GM19372 (cell line): Measurements from ENCODE around the gene IFITM10.

Source experiments
- ATAC-seq: cut with Tn5 transposase; IDR thresholded peaks from one replicate; pipeline ENCODE4 v1.9.1; 2021; ENCODE audit warnings: mild to moderate bottlenecking, low read depth, moderate library complexity; ENCODE audit not compliant: unreplicated experiment

IFITM10 gene

DNA sequence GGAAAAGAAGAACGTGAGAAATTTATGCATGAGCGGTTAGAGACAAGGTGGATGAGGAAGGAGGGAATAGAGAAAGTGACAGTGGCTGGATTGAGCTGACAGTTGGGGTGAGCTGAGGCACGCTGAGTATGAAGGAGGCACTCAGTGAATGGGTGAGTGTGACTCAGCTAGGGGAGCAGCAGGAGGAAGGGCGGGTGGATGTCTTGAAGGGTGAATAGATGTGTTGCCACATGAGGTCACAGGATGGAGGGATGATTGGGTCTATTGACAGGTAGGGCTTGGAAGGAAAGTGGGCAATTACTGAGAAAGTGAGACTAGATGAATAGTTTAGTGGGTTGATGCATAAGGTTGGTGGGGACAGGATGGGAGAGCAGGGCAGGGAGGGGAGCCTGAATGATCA is 8.0 kb downstream of the IFITM10 start:
- no peak for ATAC-seq

DNA sequence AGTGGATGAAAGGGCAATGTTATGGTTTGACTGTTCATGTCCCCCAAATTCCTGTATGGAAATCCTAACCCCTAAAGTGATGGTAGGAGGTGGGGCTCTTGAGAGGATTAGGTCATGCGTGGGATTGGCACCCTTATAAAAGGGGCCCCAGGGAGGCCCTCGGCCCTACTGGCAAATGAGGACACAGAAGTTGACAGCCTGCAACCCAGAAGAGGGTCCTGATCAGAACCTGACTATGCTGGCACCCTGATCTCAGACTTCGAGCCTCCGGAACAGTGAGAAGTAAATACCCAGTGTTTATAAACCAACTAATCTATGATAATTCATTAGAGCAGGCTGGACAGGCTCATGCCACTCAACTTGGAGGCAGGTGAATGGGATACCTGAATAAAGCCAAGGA is 8.7 kb downstream of the IFITM10 start:
- ATAC-seq: no peak

DNA sequence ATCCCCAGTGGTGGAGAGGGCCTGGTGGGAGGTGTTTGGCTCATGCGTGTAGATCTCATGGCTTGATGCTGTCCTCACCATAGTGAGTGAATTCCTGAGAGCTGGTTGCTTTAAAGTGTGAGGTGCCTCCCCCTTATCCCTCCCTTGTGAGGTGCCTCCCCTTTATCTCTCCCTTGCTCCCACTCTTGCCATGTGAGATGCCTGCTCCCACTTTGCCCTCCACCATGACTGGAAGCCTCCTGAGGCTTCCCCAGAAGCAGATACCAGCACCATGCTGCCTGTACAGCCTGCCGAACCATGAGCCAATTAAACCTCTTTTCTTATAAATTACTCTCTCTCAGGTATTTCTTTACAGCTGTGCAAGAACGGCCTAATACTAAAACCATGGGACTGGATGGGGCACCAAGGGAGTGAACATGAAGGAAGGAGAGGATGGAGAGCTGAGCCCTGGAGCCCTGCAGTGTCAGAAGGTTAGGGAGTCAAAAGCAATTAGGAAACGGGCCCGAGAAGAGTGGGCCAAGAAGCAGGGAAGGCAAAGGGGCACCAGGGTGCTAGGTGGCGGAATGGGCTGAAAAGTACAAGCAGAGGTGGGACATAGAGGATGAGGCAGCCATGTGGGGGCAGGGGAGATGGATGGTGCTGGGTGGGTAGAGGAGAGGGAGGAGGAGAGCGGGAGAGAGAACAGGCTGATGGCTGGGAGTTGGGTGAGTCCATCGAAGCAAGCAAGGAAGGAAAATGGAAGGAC is 9.4 kb downstream of the IFITM10 start:
- ATAC-seq: no peak

DNA sequence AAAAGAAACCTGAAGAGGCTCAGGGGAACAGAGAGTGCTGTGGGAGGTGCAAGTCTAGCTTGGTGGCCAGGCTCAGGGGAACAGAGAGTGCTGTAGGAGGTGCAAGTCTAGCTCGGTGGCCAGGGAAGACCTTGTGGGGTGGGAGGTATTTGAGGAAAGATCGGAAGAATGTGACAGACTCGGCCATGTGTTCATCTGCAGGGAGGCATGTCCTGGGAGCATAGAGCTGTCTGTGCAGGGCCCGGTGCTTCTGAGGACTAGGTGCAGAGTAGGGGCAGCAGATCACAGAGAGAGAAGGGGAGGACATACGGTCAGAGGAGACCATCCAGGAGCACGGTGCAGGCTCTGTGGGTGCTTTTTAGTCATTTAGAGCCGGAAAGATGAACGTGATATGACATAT is 10.8 kb downstream of the IFITM10 start:
- ATAC-seq: no peak

DNA sequence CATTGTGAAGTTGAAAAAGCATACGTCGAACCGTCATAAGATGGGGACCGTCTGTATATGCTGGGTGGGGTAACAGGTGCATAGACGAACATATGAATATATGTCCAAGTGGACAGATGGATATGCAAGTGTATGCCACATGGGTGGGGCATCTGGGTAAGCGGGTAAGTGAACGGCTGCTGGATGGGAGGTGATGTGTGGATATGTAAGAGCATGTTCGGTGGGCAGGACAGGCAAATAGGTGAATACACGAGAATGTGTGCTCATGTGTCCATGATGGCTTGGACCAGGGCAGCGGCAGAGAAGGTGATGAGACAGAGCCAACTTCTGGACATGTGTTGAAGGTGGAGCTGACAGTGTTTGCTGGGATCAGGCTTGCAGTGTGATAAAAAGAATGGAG is 12.0 kb downstream of the IFITM10 start:
- ATAC-seq: no peak

DNA sequence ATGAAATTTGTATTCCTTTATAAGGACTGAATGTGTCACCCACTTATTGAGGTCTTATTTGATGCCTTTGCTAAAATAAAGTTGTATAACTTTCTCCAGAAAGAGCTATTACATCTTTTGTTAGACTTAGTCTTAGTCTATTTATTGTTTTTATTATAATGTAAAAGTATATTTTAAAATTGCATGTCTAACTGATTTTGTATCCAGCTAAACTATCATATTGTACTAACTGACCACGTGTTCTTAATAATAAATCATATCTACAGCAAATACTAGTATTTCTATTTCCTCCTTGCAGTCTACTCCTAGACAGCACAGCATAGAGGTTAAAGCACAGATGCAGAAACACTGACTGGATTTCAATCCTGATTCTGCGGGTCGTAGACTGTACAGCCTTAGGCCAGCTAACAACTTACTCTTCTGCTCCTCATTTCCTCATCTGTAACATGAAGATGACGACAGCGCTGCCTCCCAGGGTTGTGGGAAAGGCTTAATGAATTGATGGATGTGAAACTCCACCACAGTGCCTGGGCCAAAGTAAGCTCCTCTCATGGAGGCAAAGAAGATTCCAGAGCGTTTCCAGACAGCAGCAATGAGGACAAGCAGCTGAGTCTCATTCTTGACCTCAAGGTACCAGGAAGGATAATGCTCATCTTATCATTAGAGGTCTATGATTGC is 13.2 kb downstream of the IFITM10 start:
- no peak for ATAC-seq

DNA sequence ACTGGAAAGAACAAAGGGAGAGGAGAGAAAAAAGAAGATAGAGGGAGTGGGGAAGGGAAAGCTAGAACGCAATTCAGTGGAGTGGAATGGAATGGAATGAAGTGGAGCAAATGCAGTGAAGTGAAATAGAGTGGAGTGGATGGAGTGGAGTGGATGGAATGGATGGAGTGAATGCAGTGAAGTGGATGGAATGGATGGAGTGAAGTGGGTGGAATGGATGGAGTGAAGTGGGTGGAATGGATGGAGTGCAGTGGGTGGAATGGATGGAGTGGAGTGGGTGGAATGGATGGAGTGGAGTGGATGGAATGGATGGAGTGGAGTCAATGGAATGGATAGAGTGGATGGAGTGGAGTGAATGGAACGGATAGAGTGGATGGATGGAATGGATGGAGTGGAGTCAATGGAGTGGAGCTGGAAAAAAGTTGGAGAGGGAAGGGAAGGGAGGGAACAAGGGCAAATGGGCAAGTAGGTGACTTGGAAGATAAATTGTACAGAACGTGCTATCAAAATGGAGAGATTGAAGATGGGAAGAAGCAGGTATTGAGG is 13.9 kb downstream of the IFITM10 start:
- no peak for ATAC-seq

DNA sequence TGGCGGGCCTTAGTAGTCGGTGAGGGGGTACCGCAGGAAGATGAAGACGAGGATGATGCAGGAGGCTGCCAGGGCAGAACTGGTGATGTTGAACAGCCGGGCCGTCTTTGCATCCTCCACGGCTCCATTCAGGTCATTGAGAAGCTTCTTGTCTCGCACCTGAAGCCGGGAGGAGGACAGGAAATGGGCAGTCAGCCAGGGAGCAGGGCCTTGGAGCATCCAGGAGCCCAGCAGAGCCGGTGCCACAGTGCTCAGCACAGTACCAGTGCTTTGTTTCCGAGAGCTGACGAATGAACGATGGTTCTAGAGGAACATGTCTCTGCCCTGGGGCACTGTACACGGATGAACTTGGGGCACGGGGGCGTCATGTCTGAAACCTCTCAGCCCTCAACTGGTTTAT is 15.1 kb downstream of the IFITM10 start:
- ATAC-seq: no peak

DNA sequence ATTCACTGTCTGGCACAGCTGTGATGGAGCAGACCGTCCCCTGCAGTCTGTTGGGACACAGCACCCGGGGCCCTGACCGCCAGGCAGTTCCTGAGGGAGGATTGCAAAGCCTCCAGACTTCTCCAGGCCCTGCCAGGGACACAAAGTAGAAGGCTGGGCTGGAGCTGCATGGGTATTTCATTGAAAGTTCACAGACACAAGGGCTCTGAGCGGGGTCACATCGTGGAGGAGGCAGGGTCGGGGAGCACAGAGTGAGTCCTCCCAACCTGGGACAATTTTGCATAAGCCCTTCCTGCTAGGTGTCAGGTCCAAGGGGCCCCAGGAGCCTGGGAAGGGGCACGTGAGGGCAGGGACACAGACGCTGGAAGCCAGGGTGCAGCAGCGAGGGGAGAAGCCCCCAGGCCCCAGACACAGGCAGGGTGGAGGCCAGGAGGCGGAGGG is 15.7 kb downstream of the IFITM10 start:
- ATAC-seq: no peak

DNA sequence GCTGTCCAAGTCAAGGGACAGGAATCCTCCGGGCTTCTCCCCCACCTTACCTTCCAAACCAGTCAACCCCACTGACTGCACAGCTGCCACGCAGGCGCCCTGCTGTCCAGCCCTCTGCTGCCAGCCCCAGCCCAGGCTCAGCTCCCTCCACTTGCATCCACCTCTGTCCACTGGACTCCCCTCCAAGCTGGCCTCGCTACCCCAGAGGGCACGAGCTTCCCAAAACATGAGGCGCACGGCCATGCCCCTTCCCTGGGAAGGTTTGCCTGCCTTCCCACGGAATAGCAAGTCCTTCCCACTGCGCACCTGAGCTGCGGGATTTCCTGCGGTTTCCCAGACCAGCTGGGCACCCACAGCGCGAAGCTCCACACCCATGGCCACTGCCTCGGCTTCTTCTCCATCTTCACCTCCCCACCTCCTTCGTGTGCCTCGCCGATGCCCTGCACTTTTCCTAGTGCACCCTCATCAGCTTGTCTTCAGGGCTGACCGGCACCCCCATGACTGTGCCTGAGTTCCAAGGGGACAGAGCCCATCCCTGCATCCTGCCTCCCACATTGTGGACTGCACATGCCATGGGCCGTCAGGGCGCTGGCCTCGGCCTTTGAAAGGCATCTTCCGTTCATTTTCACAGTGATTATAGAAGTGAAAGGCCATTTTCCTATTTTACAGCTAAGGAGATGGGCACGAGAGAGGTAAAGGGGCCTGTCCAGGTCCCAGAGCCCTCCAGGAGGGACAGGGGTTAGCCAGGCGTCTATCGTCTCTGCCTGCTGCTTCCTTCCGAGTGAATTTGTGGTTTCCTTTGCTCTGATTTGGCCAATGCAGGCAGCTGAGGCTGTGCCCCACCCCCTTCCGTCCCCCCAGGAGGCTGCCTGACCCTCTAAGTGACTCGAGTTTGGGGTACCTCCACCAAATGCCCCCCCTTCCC is 16.4 kb downstream of the IFITM10 start:
- no peak for ATAC-seq

DNA sequence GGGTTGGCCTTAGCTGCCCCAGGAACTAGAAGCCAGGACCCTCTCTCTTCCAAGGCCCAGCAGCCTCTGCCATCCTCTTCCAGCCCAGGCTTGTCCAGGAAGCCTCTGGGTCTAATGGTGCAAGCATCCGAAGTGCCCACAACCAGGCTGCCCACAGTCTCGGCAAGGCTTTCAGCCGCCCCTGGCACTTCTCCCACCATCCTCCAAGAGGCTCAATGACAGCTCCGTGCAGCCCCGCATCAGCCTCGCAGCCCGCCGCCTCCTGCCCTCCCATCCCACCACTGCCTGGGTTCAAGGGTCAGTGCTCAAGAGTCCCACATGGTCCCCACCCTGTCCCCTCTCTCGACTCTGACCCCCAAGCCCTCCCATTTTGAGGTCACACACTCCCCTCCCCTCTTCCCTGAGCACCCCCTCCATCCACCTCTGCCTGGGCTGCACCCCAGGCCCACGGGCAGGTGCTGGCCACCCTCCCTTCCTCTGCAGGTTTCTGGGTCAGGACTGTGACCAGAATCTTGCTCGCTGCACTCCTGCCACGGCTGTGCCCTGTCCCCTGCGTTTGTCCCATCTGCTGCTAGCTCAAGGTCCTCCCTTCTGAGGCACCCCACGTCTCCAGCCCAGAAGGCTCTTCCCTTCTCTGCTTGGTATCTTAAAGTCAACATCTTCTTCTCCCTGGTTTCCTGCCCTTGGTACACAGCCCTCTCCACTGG is 17.2 kb downstream of the IFITM10 start:
- no peak for ATAC-seq

DNA sequence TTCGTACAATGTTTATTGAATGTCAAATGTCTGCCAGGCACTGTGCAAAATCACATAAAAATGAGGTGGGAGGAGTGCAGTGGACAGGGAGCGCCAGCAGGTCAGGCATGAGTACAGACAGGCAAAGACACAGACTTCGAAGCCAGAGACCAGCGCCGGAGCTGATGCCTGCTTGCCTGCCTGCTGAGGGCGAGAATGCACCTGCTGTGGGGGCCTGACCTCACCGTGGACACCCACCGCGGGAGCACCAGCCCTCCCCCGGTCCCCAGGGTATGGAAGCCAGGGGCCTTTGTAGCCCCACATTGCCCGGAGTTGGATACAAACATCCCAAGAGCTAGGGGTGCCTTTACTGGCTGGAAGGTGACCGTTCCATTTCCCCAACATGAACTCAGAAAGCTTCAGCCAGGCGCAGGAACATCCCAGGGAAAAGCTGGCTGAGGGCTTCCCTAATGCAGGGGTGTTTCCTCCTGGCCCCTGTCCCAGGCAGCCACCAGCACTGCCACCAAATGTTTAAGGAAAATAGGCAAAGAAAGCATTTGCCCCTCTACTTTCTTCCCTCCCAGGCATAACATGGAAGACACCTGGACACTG is 17.9 kb downstream of the IFITM10 start:
- ATAC-seq: no peak

DNA sequence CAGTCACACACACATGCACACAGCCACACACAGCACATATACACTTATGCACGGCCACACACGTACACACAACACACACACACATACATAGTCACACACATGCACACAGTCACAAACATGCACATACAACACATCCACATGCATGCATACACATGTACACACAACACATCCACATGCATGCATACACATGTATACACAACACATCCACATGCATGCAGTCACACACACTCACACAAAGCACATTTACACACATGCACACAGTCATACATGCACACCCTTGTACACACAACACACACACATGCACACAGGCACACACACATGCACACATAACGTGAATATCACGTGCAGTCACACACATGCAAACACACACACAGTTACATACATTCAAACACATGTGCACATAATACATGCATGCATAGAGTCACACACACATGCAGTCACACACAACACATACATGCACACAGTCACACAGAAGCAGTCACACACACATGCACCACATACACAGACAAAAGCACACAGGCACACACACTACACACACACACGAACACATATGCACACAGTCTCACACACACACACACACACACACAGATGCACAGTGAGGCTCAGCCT is 18.8 kb downstream of the IFITM10 start:
- no peak for ATAC-seq

DNA sequence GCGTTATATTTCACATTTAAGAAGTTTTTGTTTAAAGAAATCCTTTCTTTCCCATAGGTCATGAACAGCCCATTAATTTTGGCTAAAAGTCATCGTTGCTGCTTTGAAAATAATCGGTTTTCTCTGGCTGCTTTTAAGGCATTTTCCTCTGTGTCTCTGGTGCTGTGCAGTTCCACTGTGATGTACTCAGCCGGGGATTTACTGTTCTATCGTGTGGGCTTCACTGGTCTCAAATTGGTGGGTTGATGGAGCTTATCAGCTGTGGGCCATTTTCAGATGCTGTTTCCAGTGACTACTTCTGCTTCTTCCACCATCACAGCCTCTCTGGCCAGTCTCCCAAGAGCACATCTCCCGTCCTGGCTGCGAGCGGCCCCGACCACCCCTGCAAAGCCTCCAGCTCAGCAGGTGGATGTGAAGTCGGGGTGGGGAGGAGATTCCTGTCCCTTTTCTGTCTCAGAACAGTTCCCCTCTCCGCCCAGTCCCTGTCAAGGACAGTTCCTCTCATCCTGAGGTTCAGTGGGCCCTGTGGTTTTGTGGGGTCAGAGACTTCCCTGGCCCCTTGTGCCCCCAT is 20.3 kb downstream of the IFITM10 start:
- no peak for ATAC-seq

DNA sequence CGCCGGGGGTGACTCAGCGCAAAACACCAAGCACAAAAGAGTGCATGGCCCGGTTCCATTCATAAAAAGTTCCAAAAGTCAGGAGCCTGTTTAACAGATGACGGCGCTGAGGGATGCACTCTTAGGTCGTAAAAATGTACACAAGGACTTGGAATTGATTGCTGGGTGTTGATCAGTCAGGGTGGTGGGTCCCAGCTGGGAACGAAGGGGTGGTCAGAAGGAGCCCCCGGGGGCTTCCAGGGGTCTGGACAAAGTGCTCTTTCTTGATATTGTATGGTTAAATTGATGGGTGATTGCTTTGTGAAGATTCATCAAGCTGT is 20.7 kb downstream of the IFITM10 start:
- ATAC-seq: no peak

DNA sequence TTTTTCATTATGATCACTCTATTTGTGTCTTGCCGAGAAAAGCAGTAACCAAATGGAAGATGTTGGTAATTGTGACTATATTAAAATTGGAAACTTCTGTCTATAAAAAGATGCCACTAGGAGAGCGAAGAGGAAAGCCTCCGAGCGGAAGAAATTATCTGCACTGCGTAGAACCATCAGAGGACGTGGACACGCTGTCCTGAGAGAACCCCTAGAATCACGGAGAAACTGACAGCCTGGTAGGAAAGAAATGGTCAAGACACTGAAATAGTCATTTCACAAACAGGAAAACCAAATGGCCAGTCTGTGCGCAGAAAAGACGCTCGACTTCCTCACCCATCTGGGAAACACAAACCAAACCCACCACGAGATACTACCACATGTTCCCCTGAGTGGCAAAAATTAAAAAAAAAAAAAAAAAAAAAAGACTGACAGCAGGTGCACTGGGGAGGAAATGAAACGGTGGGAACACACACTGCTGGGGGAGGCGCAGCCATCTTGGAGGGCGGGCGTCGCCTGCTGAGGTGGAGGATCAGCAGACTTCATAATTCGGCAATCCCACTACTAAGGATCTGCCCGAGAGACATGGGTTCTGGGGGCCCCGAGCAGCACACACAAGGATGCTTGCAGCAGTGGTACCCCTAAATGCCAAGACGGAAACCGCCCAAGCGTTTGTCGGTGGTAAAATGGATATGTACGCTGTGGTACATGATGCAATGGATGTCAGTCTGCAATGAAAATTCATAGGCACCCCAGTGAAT is 21.3 kb downstream of the IFITM10 start:
- no peak for ATAC-seq

DNA sequence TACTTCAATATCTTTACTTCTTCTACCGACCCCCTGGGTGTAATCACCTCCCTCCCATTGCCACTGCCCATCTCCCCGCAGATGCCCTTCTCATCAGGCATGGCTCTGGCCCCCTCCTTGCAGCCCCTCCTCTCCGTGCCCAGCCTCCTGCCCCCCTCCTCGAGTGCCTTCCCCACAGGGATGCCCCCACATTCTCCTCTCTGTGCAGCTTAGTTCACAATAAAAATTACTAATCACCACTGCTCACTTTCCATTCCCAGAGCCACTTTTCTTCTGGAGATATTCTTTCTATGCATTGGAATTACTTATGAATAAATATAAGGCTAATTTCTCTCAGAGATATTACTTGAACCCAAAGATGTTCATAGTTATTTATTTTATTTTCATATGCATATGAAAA is 22.1 kb downstream of the IFITM10 start:
- ATAC-seq: no peak

DNA sequence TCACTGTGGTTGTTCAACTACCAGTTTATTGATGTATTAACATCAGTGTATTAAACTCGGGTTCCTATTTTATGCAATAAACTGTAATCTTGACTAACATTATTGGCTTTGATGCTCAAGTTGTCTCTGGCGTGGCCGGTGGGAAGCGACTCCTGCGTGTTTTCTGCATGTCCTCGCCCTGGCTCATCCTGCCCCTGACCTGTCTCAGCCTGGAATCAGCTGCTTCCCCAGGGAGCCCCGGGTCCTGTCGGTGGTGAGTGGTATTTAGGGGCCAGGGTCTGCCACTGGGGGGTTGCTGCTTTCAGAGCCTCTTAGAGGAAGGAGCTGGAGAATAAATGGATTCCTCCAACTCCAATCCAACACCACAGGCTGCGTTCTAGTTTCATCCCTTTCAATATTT is 22.5 kb downstream of the IFITM10 start:
- ATAC-seq: no peak
